Measurements from ENCODE around the gene C2orf80.

The C2orf80 gene

GRCh38 chr2:208208335-208209085, 18.7 kb upstream of the C2orf80 start:
- no peaks in the 10 kb centered on the region for H3K27me3 ChIP-seq (replicated peaks; ENCODE audit: control insufficient read depth, insufficient read depth, low read length, poor library complexity, severe bottlenecking)
- no peaks in the 10 kb centered on the region for H3K9me3 ChIP-seq (ENCODE audit: control insufficient read depth, low read length)
- no peaks in the 10 kb centered on the region for H3K4me1 ChIP-seq (ENCODE audit: control insufficient read depth, insufficient read depth, low read length, poor library complexity, severe bottlenecking)
- H3K4me3 ChIP-seq (ENCODE audit: insufficient read depth, low read depth, low read length, poor library complexity, severe bottlenecking), result no peak overlapping the region
- no peak overlapping the region for H3K27ac ChIP-seq (ENCODE audit: insufficient read depth, low read length, poor library complexity, severe bottlenecking)
- DNase-seq, result no peak
- no peaks in the 10 kb centered on the region for H3K36me3 ChIP-seq (ENCODE audit: control insufficient read depth, insufficient read depth, low read length)

GRCh38 chr2:208207769-208208168, 17.9 kb upstream of the C2orf80 start:
- no peaks in the 10 kb centered on the region for H3K4me1 ChIP-seq (ENCODE audit: control insufficient read depth, insufficient read depth, low read length, poor library complexity, severe bottlenecking)
- H3K9me3 ChIP-seq (ENCODE audit: control insufficient read depth, low read length), result no peaks in the 10 kb centered on the region
- no peak overlapping the region for H3K27ac ChIP-seq (ENCODE audit: insufficient read depth, low read length, poor library complexity, severe bottlenecking)
- no peaks in the 10 kb centered on the region for H3K36me3 ChIP-seq (ENCODE audit: control insufficient read depth, insufficient read depth, low read length)
- H3K27me3 ChIP-seq (replicated peaks; ENCODE audit: control insufficient read depth, insufficient read depth, low read length, poor library complexity, severe bottlenecking), result no peaks in the 10 kb centered on the region
- no peak overlapping the region for H3K4me3 ChIP-seq (ENCODE audit: insufficient read depth, low read depth, low read length, poor library complexity, severe bottlenecking)
- no peak for DNase-seq

GRCh38 chr2:208204166-208204565, 14.3 kb upstream of the C2orf80 start:
- no peak overlapping the region for H3K4me3 ChIP-seq (ENCODE audit: insufficient read depth, low read depth, low read length, poor library complexity, severe bottlenecking)
- DNase-seq, result no peak
- no peaks in the 10 kb centered on the region for H3K36me3 ChIP-seq (ENCODE audit: control insufficient read depth, insufficient read depth, low read length)
- H3K27me3 ChIP-seq (replicated peaks; ENCODE audit: control insufficient read depth, insufficient read depth, low read length, poor library complexity, severe bottlenecking), result no peaks in the 10 kb centered on the region
- no peaks in the 10 kb centered on the region for H3K4me1 ChIP-seq (ENCODE audit: control insufficient read depth, insufficient read depth, low read length, poor library complexity, severe bottlenecking)
- no peak overlapping the region for H3K27ac ChIP-seq (ENCODE audit: insufficient read depth, low read length, poor library complexity, severe bottlenecking)
- H3K9me3 ChIP-seq (ENCODE audit: control insufficient read depth, low read length), result no peaks in the 10 kb centered on the region

- DNase-seq, result no peak
- Histone ChIP-seq H3K27ac (ENCODE audit: insufficient read depth, low read length, poor library complexity, severe bottlenecking) (no peak overlapping the region), H3K9me3 (ENCODE audit: control insufficient read depth, low read length) (no peaks in the 10 kb centered on the region), H3K4me1 (ENCODE audit: control insufficient read depth, insufficient read depth, low read length, poor library complexity, severe bottlenecking) (no peaks in the 10 kb centered on the region), H3K4me3 (ENCODE audit: insufficient read depth, low read depth, low read length, poor library complexity, severe bottlenecking) (no peak overlapping the region), H3K36me3 (ENCODE audit: control insufficient read depth, insufficient read depth, low read length) (no peaks in the 10 kb centered on the region), H3K27me3 (replicated peaks; ENCODE audit: control insufficient read depth, insufficient read depth, low read length, poor library complexity, severe bottlenecking) (no peaks in the 10 kb centered on the region)
These were observed 5.7 kb upstream of the C2orf80 start for GRCh38 chr2:208195531-208195930.

- H3K9me3 ChIP-seq (ENCODE audit: control insufficient read depth, low read length), result no peaks in the 10 kb centered on the region
- H3K4me1 ChIP-seq (ENCODE audit: control insufficient read depth, insufficient read depth, low read length, poor library complexity, severe bottlenecking), result no peaks in the 10 kb centered on the region
- DNase-seq, result no peak
- H3K27ac ChIP-seq (ENCODE audit: insufficient read depth, low read length, poor library complexity, severe bottlenecking), result no peak overlapping the region
- no peak overlapping the region for H3K4me3 ChIP-seq (ENCODE audit: insufficient read depth, low read depth, low read length, poor library complexity, severe bottlenecking)
- H3K27me3 ChIP-seq (replicated peaks; ENCODE audit: control insufficient read depth, insufficient read depth, low read length, poor library complexity, severe bottlenecking), result no peaks in the 10 kb centered on the region
- H3K36me3 ChIP-seq (ENCODE audit: control insufficient read depth, insufficient read depth, low read length), result no peaks in the 10 kb centered on the region
These were observed 2.9 kb upstream of the C2orf80 start for GRCh38 chr2:208192611-208193236.

GRCh38 chr2:208189069-208189809, 591 bp downstream of the C2orf80 start:
- Histone ChIP-seq H3K27ac (ENCODE audit: insufficient read depth, low read length, poor library complexity, severe bottlenecking) (no peak overlapping the region), H3K4me3 (ENCODE audit: insufficient read depth, low read depth, low read length, poor library complexity, severe bottlenecking) (no peak overlapping the region), H3K36me3 (ENCODE audit: control insufficient read depth, insufficient read depth, low read length) (no peaks in the 10 kb centered on the region), H3K4me1 (ENCODE audit: control insufficient read depth, insufficient read depth, low read length, poor library complexity, severe bottlenecking) (no peaks in the 10 kb centered on the region), H3K9me3 (ENCODE audit: control insufficient read depth, low read length) (no peaks in the 10 kb centered on the region), H3K27me3 (replicated peaks; ENCODE audit: control insufficient read depth, insufficient read depth, low read length, poor library complexity, severe bottlenecking) (no peaks in the 10 kb centered on the region)
- no peak for DNase-seq

- Histone ChIP-seq H3K27me3 (replicated peaks; ENCODE audit: control insufficient read depth, insufficient read depth, low read length, poor library complexity, severe bottlenecking) (no peaks in the 10 kb centered on the region), H3K27ac (ENCODE audit: insufficient read depth, low read length, poor library complexity, severe bottlenecking) (no peak overlapping the region), H3K4me3 (ENCODE audit: insufficient read depth, low read depth, low read length, poor library complexity, severe bottlenecking) (no peak overlapping the region), H3K36me3 (ENCODE audit: control insufficient read depth, insufficient read depth, low read length) (no peaks in the 10 kb centered on the region), H3K4me1 (ENCODE audit: control insufficient read depth, insufficient read depth, low read length, poor library complexity, severe bottlenecking) (no peaks in the 10 kb centered on the region), H3K9me3 (ENCODE audit: control insufficient read depth, low read length) (no peaks in the 10 kb centered on the region)
- no peak for DNase-seq
These were observed 2.9 kb downstream of the C2orf80 start for GRCh38 chr2:208186893-208187292.

GRCh38 chr2:208186465-208186864, 3.4 kb downstream of the C2orf80 start:
- DNase-seq, result no peak
- Histone ChIP-seq H3K4me1 (ENCODE audit: control insufficient read depth, insufficient read depth, low read length, poor library complexity, severe bottlenecking) (no peaks in the 10 kb centered on the region), H3K27ac (ENCODE audit: insufficient read depth, low read length, poor library complexity, severe bottlenecking) (no peak overlapping the region), H3K9me3 (ENCODE audit: control insufficient read depth, low read length) (no peaks in the 10 kb centered on the region), H3K4me3 (ENCODE audit: insufficient read depth, low read depth, low read length, poor library complexity, severe bottlenecking) (no peak overlapping the region), H3K36me3 (ENCODE audit: control insufficient read depth, insufficient read depth, low read length) (no peaks in the 10 kb centered on the region), H3K27me3 (replicated peaks; ENCODE audit: control insufficient read depth, insufficient read depth, low read length, poor library complexity, severe bottlenecking) (no peaks in the 10 kb centered on the region)

GRCh38 chr2:208183972-208184705, 5.7 kb downstream of the C2orf80 start:
- no peak for DNase-seq
- no peak overlapping the region for H3K27ac ChIP-seq (ENCODE audit: insufficient read depth, low read length, poor library complexity, severe bottlenecking)
- no peaks in the 10 kb centered on the region for H3K36me3 ChIP-seq (ENCODE audit: control insufficient read depth, insufficient read depth, low read length)
- no peaks in the 10 kb centered on the region for H3K27me3 ChIP-seq (replicated peaks; ENCODE audit: control insufficient read depth, insufficient read depth, low read length, poor library complexity, severe bottlenecking)
- H3K4me3 ChIP-seq (ENCODE audit: insufficient read depth, low read depth, low read length, poor library complexity, severe bottlenecking), result no peak overlapping the region
- no peaks in the 10 kb centered on the region for H3K4me1 ChIP-seq (ENCODE audit: control insufficient read depth, insufficient read depth, low read length, poor library complexity, severe bottlenecking)
- H3K9me3 ChIP-seq (ENCODE audit: control insufficient read depth, low read length), result no peaks in the 10 kb centered on the region

Measured in effector memory CD4-positive, alpha-beta T cell (primary cell).